Measurements from ENCODE around the gene DAAM1.

GRCh38 chr14:59407246-59408010 is 219.0 kb downstream of the DAAM1 start:
- TF ChIP-seq, protein P1, sequence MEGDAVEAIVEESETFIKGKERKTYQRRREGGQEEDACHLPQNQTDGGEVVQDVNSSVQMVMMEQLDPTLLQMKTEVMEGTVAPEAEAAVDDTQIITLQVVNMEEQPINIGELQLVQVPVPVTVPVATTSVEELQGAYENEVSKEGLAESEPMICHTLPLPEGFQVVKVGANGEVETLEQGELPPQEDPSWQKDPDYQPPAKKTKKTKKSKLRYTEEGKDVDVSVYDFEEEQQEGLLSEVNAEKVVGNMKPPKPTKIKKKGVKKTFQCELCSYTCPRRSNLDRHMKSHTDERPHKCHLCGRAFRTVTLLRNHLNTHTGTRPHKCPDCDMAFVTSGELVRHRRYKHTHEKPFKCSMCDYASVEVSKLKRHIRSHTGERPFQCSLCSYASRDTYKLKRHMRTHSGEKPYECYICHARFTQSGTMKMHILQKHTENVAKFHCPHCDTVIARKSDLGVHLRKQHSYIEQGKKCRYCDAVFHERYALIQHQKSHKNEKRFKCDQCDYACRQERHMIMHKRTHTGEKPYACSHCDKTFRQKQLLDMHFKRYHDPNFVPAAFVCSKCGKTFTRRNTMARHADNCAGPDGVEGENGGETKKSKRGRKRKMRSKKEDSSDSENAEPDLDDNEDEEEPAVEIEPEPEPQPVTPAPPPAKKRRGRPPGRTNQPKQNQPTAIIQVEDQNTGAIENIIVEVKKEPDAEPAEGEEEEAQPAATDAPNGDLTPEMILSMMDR (IDR thresholded peaks at IDR 0.05; ENCODE audit: insufficient read depth, low read depth, low read length), result no peak
- no peak for TF ChIP-seq EZH2 (IDR thresholded peaks at IDR 0.05; ENCODE audit: insufficient read depth, low read length)

All from astrocyte (in vitro differentiated cells and primary cell).